Upper lobe of right lung (tissue), 1 donor: ENCODE results near the gene H2BK1. TPM values are rescaled to one million over a fixed set of nuclear protein-coding genes. Genes with fewer than 3 reads are reported as not detected.

Experiments used
- ATAC-seq: fragments of 200-7000 bp; cut with Tn5 transposase; one replicate; pipeline ENCODE4 v1.9.1; 2020; ENCODE audit warnings: mild to moderate bottlenecking, moderate library complexity
- DNase-seq: peaks from one replicate; pipeline ENCODE4 v3.0.0-alpha.2; 2020
- H3K27ac ChIP-seq: fragments of 200-600 bp; one replicate; pipeline ENCODE4 v1.8.0; 2022
- H3K27me3 ChIP-seq: fragments of 200-600 bp; one replicate; pipeline ENCODE4 v1.8.0; 2022; ENCODE audit warnings: mild to moderate bottlenecking
- H3K36me3 ChIP-seq: fragments of 200-600 bp; one replicate; pipeline ENCODE4 v1.8.0; 2022
- H3K4me1 ChIP-seq: fragments of 200-600 bp; one replicate; pipeline ENCODE4 v1.8.0; 2022
- H3K4me3 ChIP-seq: fragments of 200-600 bp; one replicate; pipeline ENCODE4 v1.8.0; 2022; ENCODE audit warnings: mild to moderate bottlenecking
- H3K9me3 ChIP-seq: fragments of 200-600 bp; one replicate; pipeline ENCODE4 v1.8.0; 2022
- intact Hi-C: fragments of 100-400 bp; cut with DNase I; formaldehyde crosslinking; loops from one replicate; pipeline ENCODE4 v1.11.0; 2022
- total RNA-seq: library from RNA; stranded (reverse); fragmentation: NEBNext Ultra II Directional; extraction: Animal tissue kit (Norgen Biotek cat#: 25700); gene quantifications from one replicate; pipeline ENCODE4 v1.2.1, GENCODE V29; 2021
- TF ChIP-seq, protein P1 (sequence below): fragments of 200-600 bp; IDR thresholded peaks from one replicate; pipeline ENCODE4 v1.8.0; 2022; ENCODE audit warnings: antibody characterized with exemption
- donor health status: DM: no; HTN: yes; CAD: no; lungs with severe emphysema.

Gene H2BK1
- total RNA-seq, 1 donor from 2014 or later = not detected

GRCh38 chr7:151168003-151168786, 42.1 kb downstream of the H2BK1 start:
- Histone ChIP-seq H3K4me1 (peaks cover 8% of the 10 kb centered on the region), H3K4me3 (peak overlapping the region; percentile 47), H3K27me3 (peaks cover 64% of the 10 kb centered on the region), H3K27ac (no peak overlapping the region), H3K36me3 (no peaks in the 10 kb centered on the region), H3K9me3 (no peaks in the 10 kb centered on the region)
- intact Hi-C loops = no loop called here
- TF ChIP-seq, protein P1, sequence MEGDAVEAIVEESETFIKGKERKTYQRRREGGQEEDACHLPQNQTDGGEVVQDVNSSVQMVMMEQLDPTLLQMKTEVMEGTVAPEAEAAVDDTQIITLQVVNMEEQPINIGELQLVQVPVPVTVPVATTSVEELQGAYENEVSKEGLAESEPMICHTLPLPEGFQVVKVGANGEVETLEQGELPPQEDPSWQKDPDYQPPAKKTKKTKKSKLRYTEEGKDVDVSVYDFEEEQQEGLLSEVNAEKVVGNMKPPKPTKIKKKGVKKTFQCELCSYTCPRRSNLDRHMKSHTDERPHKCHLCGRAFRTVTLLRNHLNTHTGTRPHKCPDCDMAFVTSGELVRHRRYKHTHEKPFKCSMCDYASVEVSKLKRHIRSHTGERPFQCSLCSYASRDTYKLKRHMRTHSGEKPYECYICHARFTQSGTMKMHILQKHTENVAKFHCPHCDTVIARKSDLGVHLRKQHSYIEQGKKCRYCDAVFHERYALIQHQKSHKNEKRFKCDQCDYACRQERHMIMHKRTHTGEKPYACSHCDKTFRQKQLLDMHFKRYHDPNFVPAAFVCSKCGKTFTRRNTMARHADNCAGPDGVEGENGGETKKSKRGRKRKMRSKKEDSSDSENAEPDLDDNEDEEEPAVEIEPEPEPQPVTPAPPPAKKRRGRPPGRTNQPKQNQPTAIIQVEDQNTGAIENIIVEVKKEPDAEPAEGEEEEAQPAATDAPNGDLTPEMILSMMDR = peak; percentile 72
- ATAC-seq = peak; percentile 77
- peak; percentile 70 for DNase-seq

DNA sequence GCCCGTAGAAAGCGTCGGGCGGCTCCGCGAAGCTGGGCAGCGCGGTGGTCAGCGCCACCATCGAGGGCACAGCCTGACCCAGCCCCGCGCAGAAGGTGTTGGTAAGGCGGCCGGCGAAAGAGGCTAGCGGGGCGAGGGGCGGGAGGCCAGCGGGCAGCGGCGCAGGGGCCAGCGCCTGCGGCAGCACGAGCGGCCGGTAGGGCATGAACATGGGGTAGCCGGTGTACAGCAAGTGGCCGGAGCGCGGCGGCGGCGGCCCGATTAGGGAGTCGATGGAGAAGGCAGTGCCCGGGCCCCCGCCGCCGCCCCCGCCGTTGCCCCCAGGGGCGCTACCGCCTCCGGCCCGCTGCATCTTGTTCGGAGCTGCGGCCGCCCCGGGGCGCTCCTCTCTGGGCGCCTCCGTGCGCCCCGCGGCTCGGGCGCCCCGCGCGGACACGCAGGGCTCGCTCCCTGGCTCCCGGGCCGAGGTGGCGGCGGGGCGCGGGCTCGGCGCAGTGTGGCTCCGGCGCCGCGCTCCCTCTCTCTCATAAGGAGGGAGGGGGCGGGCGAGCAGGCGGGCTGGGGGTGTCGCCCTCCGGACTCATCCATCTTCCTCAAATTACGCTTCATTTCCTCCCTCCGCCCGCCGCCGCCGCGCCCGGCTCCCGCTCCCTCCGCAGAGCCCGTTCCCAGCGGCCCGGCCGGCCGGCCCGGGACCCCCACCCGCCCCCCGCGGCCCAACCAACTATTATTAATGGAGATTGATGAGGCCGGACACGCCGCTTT, 42.9 kb downstream of the H2BK1 start, which contains the start of gene GBX1:
TSS of gene GBX1 (minus strand) at position 498 of the 765 bp plus-strand sequence. CDS start at position 352, 146 bp downstream.
- peaks cover 64% of the 10 kb centered on the region for H3K27me3 ChIP-seq

DNA sequence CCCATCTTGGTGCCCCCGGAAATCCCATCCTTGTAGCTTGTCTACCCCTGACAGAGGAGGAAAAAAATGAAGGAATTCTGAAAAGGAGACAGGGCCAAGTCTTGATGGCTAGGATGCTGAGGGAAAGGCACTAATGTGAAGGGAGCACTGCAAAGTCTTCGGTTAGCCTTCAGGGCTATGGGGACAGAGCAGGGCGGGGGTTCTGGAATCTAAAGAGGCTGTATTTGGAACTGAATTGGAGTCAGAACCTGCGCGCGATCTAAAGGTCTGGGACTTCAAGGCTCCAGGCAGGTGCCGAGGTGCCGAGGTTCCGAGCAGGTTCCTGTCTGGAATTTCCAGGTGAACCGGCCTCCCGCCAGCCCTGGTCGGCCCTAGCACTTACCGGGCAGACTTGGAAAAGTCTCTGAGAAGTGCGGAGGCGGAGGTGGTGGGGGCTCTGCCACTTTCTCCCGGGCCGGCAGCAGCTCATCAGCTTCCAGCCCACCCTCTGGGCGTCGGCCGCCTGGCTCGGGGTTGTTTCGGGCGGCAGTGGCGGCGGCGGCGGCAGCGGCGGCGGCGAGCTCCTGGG, 43.6 kb downstream of the H2BK1 start:
- peak; percentile 60 for DNase-seq
- intact Hi-C loops = no loop called here
- H3K9me3 ChIP-seq = no peaks in the 10 kb centered on the region
- no peaks in the 10 kb centered on the region for H3K36me3 ChIP-seq
- H3K4me3 ChIP-seq = peak overlapping the region; percentile 47
- H3K27me3 ChIP-seq = peaks cover 66% of the 10 kb centered on the region
- H3K4me1 ChIP-seq = peaks cover 8% of the 10 kb centered on the region
- TF ChIP-seq, protein P1 = no peak
- no peak for ATAC-seq
- no peak overlapping the region for H3K27ac ChIP-seq

More for the DNA sequence above, 42.9 kb downstream of the H2BK1 start, which contains the start of gene GBX1:
- H3K4me1 ChIP-seq = peaks cover 8% of the 10 kb centered on the region
- ATAC-seq (peak; percentile 56), DNase-seq (peak; percentile 66)
- intact Hi-C loops = no loop called here
- H3K4me3 ChIP-seq = peak within 1 kb of the TSS; percentile 47
- H3K9me3 ChIP-seq = no peaks in the 10 kb centered on the region
- no peak within 1 kb of the TSS for H3K27ac ChIP-seq
- TF ChIP-seq, protein P1 = no peak
- no peaks in the 10 kb centered on the region for H3K36me3 ChIP-seq

GRCh38 chr7:151161757-151162156, 48.5 kb downstream of the H2BK1 start:
- H3K4me3 ChIP-seq = no peak overlapping the region
- DNase-seq (no peak), ATAC-seq (no peak)
- H3K27ac ChIP-seq = no peak overlapping the region
- H3K9me3 ChIP-seq = no peaks in the 10 kb centered on the region
- intact Hi-C loops = no loop called here
- TF ChIP-seq, protein P1 = no peak
- peaks cover 3% of the 10 kb centered on the region for H3K4me1 ChIP-seq
- H3K27me3 ChIP-seq = peaks cover 44% of the 10 kb centered on the region
- no peaks in the 10 kb centered on the region for H3K36me3 ChIP-seq

Other genes starting within 250 kb of the H2BK1 start
- 3.6 TPM for gene KCNH2, start 232.2 kb downstream of the H2BK1 start, total RNA-seq
- 42.9 TPM for gene NOS3, start 219.5 kb downstream of the H2BK1 start, total RNA-seq
- gene ATG9B, start 186.0 kb downstream of the H2BK1 start, total RNA-seq = 0.17 TPM
- 40.6 TPM for gene ABCB8, start 182.0 kb downstream of the H2BK1 start, total RNA-seq
- 2.6 TPM for gene ASIC3, start 162.0 kb downstream of the H2BK1 start, total RNA-seq
- gene CDK5, start 152.6 kb downstream of the H2BK1 start, total RNA-seq = 10.4 TPM
- 178 TPM for gene SLC4A2, start 150.9 kb downstream of the H2BK1 start, total RNA-seq
- 54.2 TPM for gene FASTK, start 129.7 kb downstream of the H2BK1 start, total RNA-seq
- gene TMUB1, start 127.0 kb downstream of the H2BK1 start, total RNA-seq = 36.3 TPM
- gene AGAP3, start 124.0 kb downstream of the H2BK1 start, total RNA-seq = 152 TPM
- not detected for gene GBX1, start 42.8 kb downstream of the H2BK1 start, total RNA-seq
- not detected for gene ASB10, start 23.2 kb downstream of the H2BK1 start, total RNA-seq
- gene ABCF2, start 16.7 kb upstream of the H2BK1 start, total RNA-seq = 26.3 TPM
- 37.2 TPM for gene CHPF2, start 22.0 kb upstream of the H2BK1 start, total RNA-seq
- 61.5 TPM for gene SMARCD3, start 38.2 kb upstream of the H2BK1 start, total RNA-seq
- 55.2 TPM for gene NUB1, start 131.3 kb upstream of the H2BK1 start, total RNA-seq
- gene WDR86, start 199.6 kb upstream of the H2BK1 start, total RNA-seq = 1.3 TPM
- not detected for gene CRYGN, start 229.7 kb upstream of the H2BK1 start, total RNA-seq